Cardiac muscle cell (in vitro differentiated cells and primary cell): ENCODE results near the gene PHLPP1. TPM values are rescaled to one million over a fixed set of nuclear protein-coding genes. Genes with fewer than 3 reads are reported as not detected.

Experiments
- DNase-seq, 2 donors: peaks; one replicate each; pipeline versions ENCODE4 v3.0.0 to v3.0.0-alpha.2; 2010 to 2017; ENCODE audit warnings: low read depth in 1 of 2, low spot score in 1 of 2
- H3K27ac ChIP-seq: fragments of 200-600 bp; sonication (generic); 2 replicates; pipeline ENCODE4 v1.5.1; 2016
- H3K27me3 ChIP-seq: fragments of 200-600 bp; sonication (generic); 2 replicates; pipeline ENCODE4 v1.6.0; 2016; ENCODE audit warnings: control low read depth
- H3K36me3 ChIP-seq: fragments of 200-600 bp; sonication (generic); 2 replicates; pipeline ENCODE4 v1.5.1; 2016; ENCODE audit warnings: control low read depth
- H3K4me1 ChIP-seq: fragments of 200-600 bp; sonication (generic); 2 replicates; pipeline ENCODE4 v1.8.1; 2017; ENCODE audit warnings: low read depth, mild to moderate bottlenecking, mixed run types
- H3K4me3 ChIP-seq: fragments of 200-600 bp; sonication (generic); 2 replicates; pipeline ENCODE4 v1.5.1; 2016; ENCODE audit warnings: mild to moderate bottlenecking
- H3K9me3 ChIP-seq: fragments of 200-600 bp; sonication (generic); 2 replicates; pipeline ENCODE4 v1.5.1; 2017; ENCODE audit warnings: low read depth, mild to moderate bottlenecking, control low read depth
- polyA plus RNA-seq: library from polyadenylated mRNA; unstranded; fragments of >200 nt; fragmentation: Nextera tagmentation; extraction: Ambion mirVana; gene quantifications from 2 replicates; pipeline ENCODE4 v1.2.1, GENCODE V29; 2016
- total RNA-seq: library from RNA; depleted of rRNA; stranded (reverse); fragments of >200 nt; gene quantifications from 2 replicates; pipeline ENCODE4 v1.2.3, GENCODE V29; 2016
- TF ChIP-seq, protein P1 (sequence below): IDR thresholded peaks from 2 replicates; pipeline ENCODE4 v1.5.1; 2012; ENCODE audit warnings: low read depth, mild to moderate bottlenecking, low read length

PHLPP1 gene
- total and polyA plus RNA-seq, 2 experiments from 2014 or later, result 6.3 to 25.8 TPM

DNA sequence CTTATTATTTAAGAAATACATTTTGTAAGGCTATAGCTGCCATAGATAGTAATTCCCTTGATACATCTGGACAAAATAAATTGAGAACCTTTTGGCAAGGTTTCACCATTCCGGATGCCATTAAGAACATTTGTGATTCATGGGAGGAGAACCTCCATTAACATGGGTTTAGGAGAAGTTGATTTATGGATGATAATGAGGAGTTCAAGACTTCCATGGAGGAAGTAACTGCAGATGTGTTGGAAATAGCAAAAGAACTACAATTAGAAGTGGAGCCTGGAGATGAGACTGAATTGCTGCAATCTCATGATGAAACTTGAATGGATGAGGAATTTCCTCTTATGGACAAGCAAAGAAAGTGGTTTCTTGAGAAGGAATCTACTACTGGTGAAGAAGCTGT is 17.3 kb downstream of the PHLPP1 start:
- no peak overlapping the region for H3K27ac ChIP-seq
- H3K27me3 ChIP-seq, result no peaks in the 10 kb centered on the region
- no peaks in the 10 kb centered on the region for H3K36me3 ChIP-seq
- no peak overlapping the region for H3K4me3 ChIP-seq
- TF ChIP-seq, protein P1, sequence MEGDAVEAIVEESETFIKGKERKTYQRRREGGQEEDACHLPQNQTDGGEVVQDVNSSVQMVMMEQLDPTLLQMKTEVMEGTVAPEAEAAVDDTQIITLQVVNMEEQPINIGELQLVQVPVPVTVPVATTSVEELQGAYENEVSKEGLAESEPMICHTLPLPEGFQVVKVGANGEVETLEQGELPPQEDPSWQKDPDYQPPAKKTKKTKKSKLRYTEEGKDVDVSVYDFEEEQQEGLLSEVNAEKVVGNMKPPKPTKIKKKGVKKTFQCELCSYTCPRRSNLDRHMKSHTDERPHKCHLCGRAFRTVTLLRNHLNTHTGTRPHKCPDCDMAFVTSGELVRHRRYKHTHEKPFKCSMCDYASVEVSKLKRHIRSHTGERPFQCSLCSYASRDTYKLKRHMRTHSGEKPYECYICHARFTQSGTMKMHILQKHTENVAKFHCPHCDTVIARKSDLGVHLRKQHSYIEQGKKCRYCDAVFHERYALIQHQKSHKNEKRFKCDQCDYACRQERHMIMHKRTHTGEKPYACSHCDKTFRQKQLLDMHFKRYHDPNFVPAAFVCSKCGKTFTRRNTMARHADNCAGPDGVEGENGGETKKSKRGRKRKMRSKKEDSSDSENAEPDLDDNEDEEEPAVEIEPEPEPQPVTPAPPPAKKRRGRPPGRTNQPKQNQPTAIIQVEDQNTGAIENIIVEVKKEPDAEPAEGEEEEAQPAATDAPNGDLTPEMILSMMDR, result no peak
- no peaks in the 10 kb centered on the region for H3K9me3 ChIP-seq
- H3K4me1 ChIP-seq, result peaks cover 7% of the 10 kb centered on the region
- no peak for DNase-seq

DNA sequence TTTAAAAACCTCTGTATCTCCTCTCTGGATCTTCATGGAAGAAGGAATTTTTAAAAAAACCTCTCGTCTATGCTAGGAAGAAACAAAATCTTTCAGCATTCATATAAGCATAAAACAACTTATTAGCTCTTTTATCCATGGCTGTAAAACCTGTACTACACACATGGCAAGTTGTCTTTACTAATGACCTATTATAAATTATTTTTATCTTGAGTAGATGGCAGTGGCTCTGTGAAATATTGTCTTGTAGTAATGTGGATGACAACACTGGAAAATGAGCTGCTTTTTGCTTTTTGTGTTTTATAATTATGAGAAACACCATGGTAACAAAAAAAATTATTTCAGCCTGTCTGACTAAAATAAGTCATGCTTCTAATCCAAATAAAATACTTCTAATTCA is 18.9 kb downstream of the PHLPP1 start:
- Histone ChIP-seq H3K4me1 (peaks cover 7% of the 10 kb centered on the region), H3K9me3 (no peaks in the 10 kb centered on the region), H3K36me3 (no peaks in the 10 kb centered on the region), H3K27me3 (no peaks in the 10 kb centered on the region), H3K4me3 (no peak overlapping the region), H3K27ac (no peak overlapping the region)
- DNase-seq, result no peak
- TF ChIP-seq, protein P1, result no peak

DNA sequence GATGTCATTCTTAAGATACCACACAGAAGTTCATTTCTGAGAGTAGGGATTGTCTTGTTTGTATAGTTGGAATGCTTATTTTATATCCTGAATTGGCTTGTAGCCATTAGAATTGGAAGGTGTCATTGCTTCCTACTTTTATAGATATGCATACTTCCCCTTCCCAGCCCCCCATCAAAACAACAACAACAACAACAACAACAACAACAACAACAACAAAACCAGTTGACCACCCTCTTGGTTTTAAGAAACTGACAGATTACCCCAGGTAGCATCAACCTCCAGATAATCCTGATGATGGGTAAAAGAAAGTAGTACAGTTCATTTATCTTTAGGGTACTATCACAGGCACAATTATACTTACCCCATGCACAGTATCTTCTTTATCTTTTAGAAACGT is 20.0 kb downstream of the PHLPP1 start:
- Histone ChIP-seq H3K27ac (no peak overlapping the region), H3K27me3 (no peaks in the 10 kb centered on the region), H3K4me1 (peaks cover 7% of the 10 kb centered on the region), H3K4me3 (no peak overlapping the region), H3K36me3 (no peaks in the 10 kb centered on the region), H3K9me3 (no peaks in the 10 kb centered on the region)
- DNase-seq, result no peak
- TF ChIP-seq, protein P1, result no peak

DNA sequence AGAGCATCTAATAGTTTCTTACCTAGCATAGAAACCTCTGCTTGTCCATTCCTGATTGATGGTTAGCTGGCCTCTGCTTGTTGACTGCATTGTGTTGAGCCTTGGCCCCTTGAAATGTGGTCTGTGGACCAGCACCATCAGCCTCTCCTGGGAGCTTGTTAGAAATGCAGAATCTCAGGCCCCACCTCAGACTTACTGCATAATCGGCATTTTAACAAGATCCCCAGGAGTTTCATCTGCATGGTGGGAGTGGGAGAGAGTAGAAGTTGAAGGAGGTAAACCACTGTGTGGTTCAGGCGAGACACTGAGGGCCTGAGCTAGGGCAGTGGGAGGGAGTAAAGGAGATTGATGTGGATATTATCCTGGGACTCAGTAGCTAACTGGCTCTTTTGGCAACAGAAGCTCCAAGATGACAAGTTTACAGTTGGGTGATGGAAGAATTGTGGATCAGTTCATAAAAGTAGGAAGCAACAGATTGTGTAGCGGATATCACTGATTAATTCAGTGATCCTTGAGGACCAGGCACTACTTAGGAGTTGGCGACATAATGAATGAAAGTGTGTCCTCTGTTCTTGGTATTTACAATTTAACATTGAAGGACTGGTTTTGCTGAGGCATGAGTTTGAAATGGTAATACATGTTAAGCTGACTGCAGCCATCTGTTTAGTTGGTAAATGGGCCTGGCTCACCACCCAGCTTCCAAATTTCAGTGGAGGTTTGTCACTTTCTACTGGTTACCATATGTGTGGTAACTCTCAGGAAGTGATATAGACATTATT is 20.9 kb downstream of the PHLPP1 start:
- Histone ChIP-seq H3K27me3 (no peaks in the 10 kb centered on the region), H3K36me3 (no peaks in the 10 kb centered on the region), H3K9me3 (no peaks in the 10 kb centered on the region), H3K27ac (no peak overlapping the region), H3K4me3 (no peak overlapping the region), H3K4me1 (peaks cover 7% of the 10 kb centered on the region)
- TF ChIP-seq, protein P1, result no peak
- no peak for DNase-seq

DNA sequence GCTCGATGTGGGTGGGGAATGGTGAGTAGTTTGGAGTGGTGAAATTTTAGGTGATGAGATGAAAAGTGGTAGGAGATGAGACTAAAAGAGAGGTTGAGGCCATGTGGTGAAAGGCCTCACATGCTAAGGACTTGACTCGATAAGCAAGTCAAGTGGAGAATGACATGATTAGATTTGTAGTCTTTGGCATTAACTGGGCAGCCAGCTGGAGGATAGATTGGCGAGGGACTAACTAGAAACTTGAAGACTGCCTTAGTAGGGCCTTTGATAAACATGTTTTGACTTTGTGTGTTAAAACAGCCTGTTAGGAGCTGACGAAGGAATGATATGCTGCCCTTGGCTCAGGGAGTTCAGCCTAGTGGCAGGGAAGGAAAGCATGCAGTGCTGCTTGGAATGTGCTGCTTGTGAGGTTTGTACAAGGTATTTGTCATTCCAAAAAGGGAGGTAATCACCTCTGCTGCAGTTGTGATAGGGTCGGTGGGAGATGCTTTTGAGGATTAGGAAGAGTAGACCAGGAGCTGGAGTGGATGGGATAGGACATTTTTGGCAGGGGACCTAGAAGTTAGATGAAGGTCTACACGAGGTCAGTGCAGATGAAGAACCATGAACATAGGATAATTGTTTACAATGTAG is 22.0 kb downstream of the PHLPP1 start:
- no peak for DNase-seq
- Histone ChIP-seq H3K9me3 (no peaks in the 10 kb centered on the region), H3K36me3 (no peaks in the 10 kb centered on the region), H3K4me1 (peaks cover 7% of the 10 kb centered on the region), H3K27ac (no peak overlapping the region), H3K4me3 (no peak overlapping the region), H3K27me3 (no peaks in the 10 kb centered on the region)
- TF ChIP-seq, protein P1, result no peak
